ENCODE data around the gene PCDHGA1. TPM values are rescaled to one million over a fixed set of nuclear protein-coding genes. Genes with fewer than 3 reads are reported as not detected.

Gene PCDHGA1
- total and polyA plus RNA-seq, 4 donors: 0.91 to 1.6 (median 1.0) TPM; not detected in 1

DNA sequence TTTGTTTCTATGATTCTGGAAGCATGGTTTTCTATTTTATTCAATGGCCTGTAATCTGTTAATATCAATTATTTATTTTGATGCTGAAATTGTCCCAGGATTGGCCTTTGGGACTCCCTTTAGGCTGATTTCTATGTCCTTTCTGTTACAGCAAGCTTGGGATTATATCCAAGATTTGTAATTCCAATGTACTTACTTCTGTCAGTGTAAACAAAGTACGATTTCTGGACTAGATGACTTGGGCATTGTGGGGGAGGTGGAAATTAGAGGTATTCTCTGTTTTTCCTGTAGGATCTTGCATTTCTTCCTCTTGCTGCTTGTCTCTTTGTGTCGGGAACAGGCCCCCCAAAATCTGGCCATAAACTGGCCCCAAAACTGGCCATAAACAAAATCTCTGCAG, 103.7 kb downstream of the PCDHGA1 start:
- 73 to 76% methylated on average over 2 of the region's 2 CpGs for WGBS, 2 donors
- peaks cover 24% of the 10 kb centered on the region for H3K9me3 ChIP-seq (ENCODE audit: control insufficient read depth, low read length)

DNA sequence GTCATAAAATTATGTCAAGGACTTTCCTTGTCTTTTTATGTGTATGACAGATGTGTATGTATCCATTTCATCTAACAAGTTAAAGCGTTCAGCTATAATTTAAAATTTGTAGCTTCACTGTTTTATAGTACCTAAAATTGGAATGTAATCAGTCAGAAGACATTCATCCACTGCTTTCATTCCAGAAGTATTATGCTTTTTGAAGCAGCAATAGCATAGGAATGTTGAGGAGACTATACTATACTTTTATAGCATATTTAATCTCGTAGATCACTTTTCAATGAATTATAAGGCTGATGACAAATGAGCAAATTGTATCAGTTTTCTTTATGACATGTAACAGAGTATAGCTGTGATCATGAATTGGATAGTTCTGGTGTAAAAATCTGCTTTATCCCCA, 106.9 kb downstream of the PCDHGA1 start:
- no peaks in the 10 kb centered on the region for H3K36me3 ChIP-seq (ENCODE audit: control insufficient read depth in 1 of 2, insufficient read depth in 2 of 2, low read length in 1 of 2)
- intact Hi-C loops (cut with DNase I): no loop called here
- no peak overlapping the region for H3K4me3 ChIP-seq (ENCODE audit: low read length in 2 of 2)
- H3K27ac ChIP-seq (ENCODE audit: low read depth in 1 of 2, low read length in 2 of 2): no peak overlapping the region
- peaks cover 24% of the 10 kb centered on the region for H3K9me3 ChIP-seq (ENCODE audit: control insufficient read depth, low read length)
- no peaks in the 10 kb centered on the region for H3K4me1 ChIP-seq (ENCODE audit: control insufficient read depth in 1 of 2, insufficient read depth in 2 of 2, low read length in 2 of 2)
- no peak for ATAC-seq (ENCODE audit: low FRiP score)
- 89 to 93% methylated on average over 2 of the region's 2 CpGs for WGBS, 2 donors
- H3K27me3 ChIP-seq (ENCODE audit: control insufficient read depth in 1 of 2, insufficient read depth in 2 of 2, low read length in 1 of 2): no peaks in the 10 kb centered on the region
- no peak for DNase-seq

More for the DNA sequence above, 103.7 kb downstream of the PCDHGA1 start:
- DNase-seq: no peak
- Histone ChIP-seq H3K27me3 (ENCODE audit: control insufficient read depth in 1 of 2, insufficient read depth in 2 of 2, low read length in 1 of 2) (no peaks in the 10 kb centered on the region), H3K4me1 (ENCODE audit: control insufficient read depth in 1 of 2, insufficient read depth in 2 of 2, low read length in 2 of 2) (no peaks in the 10 kb centered on the region), H3K27ac (ENCODE audit: low read depth in 1 of 2, low read length in 2 of 2) (no peak overlapping the region), H3K4me3 (ENCODE audit: low read length in 2 of 2) (no peak overlapping the region), H3K36me3 (ENCODE audit: control insufficient read depth in 1 of 2, insufficient read depth in 2 of 2, low read length in 1 of 2) (no peaks in the 10 kb centered on the region)
- no peak for ATAC-seq (ENCODE audit: low FRiP score)
- intact Hi-C loops (cut with DNase I): no loop called here

DNA sequence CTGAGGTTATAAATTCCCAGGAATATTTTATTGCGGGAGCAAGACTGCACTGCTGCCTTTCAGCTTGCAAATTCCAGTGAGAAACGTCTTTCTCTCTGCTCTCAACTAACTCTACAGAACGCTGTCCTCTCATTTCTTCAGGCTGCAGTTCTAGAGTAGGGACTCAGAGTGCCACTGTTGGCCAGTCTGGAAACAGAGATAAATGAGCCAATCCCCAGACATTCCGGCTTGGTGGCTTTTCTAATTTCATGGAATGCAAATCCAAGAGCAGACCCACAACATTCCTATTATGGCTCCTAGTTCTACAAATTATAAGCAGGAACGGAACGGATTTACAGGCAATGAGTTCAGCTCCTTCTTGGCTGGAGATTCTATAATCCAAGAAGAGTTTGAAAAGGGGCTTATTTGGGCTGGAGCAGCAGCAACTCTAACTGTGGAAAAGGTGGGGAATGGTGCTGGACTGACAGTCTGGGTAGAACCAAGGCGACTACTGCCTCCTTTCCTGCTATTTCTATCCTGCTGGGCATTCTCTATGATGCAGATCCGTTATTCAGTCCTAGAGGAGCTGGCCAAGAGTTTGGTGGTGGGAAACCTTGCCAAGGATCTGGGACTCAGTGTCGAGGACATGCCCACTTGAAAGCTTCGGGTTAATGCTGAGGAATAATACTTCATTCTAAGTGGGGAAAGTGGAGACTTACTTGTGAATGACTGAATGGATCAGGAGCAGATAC, 109.3 kb downstream of the PCDHGA1 start:
- Histone ChIP-seq H3K27ac (ENCODE audit: low read depth in 1 of 2, low read length in 2 of 2) (no peak overlapping the region), H3K9me3 (ENCODE audit: control insufficient read depth, low read length) (peaks cover 18% of the 10 kb centered on the region), H3K36me3 (ENCODE audit: control insufficient read depth in 1 of 2, insufficient read depth in 2 of 2, low read length in 1 of 2) (no peaks in the 10 kb centered on the region), H3K27me3 (ENCODE audit: control insufficient read depth in 1 of 2, insufficient read depth in 2 of 2, low read length in 1 of 2) (no peaks in the 10 kb centered on the region), H3K4me3 (ENCODE audit: low read length in 2 of 2) (peak overlapping the region in 1 of 2 donors; percentile 26), H3K4me1 (ENCODE audit: control insufficient read depth in 1 of 2, insufficient read depth in 2 of 2, low read length in 2 of 2) (no peaks in the 10 kb centered on the region)
- DNase-seq (no peak), ATAC-seq (ENCODE audit: low FRiP score) (no peak)
- intact Hi-C loops (cut with DNase I): no loop called here
- 64 to 65% methylated on average over 10 of the region's 10 CpGs for WGBS, 2 donors

DNA sequence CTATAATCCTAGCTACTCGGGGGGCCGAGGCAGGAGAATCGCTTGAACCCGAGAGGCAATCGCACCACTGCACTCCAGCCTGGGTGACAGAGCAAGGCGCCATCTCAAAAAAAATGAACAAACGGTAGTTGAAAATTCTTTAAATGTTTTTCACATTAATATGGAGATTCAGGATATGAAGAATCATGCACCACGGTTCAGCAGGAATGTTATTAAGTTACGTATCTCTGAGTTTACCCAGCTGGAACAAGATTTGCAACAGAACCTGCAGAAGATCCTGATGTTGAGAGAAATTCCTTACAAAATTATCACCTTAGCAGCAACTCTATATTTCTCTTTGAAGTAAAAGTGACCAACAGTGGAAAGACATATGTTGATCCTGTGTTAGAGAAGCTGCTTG, 110.0 kb downstream of the PCDHGA1 start:
- H3K36me3 ChIP-seq (ENCODE audit: control insufficient read depth in 1 of 2, insufficient read depth in 2 of 2, low read length in 1 of 2): no peaks in the 10 kb centered on the region
- H3K27me3 ChIP-seq (ENCODE audit: control insufficient read depth in 1 of 2, insufficient read depth in 2 of 2, low read length in 1 of 2): no peaks in the 10 kb centered on the region
- peaks cover 18% of the 10 kb centered on the region for H3K9me3 ChIP-seq (ENCODE audit: control insufficient read depth, low read length)
- no peak for DNase-seq
- WGBS, 2 donors: 95 to 96% methylated on average over 9 of the region's 9 CpGs
- no peak for ATAC-seq (ENCODE audit: low FRiP score)
- intact Hi-C loops (cut with DNase I): no loop called here
- H3K4me3 ChIP-seq (ENCODE audit: low read length in 2 of 2): no peak overlapping the region
- H3K4me1 ChIP-seq (ENCODE audit: control insufficient read depth in 1 of 2, insufficient read depth in 2 of 2, low read length in 2 of 2): no peaks in the 10 kb centered on the region
- H3K27ac ChIP-seq (ENCODE audit: low read depth in 1 of 2, low read length in 2 of 2): no peak overlapping the region

- no peak for ATAC-seq (ENCODE audit: low FRiP score)
Observed at GRCh38 chr5:141441571-141442170, 111.4 kb downstream of the PCDHGA1 start.

DNA sequence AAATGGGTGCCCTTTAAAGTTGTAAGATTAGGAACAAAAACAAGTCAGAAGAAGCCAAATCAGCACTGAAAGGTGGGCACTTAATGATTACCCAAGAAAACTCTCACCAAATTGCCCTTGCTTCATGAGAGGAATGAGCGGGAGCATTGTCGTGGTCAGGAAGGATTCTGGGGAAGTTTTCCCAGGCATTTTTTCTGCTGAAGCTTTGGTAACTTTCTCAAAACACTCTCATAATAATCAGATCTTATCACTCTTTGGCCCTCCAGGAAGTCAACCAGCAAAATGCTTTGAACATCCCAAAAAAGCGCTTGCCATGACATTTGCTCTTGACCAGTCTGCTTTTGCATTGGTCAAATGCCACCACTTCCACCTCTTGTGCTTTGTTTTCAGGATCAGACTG, 135.0 kb downstream of the PCDHGA1 start:
- no peaks in the 10 kb centered on the region for H3K9me3 ChIP-seq (ENCODE audit: control insufficient read depth, low read length)
- H3K4me1 ChIP-seq (ENCODE audit: control insufficient read depth in 1 of 2, insufficient read depth in 2 of 2, low read length in 2 of 2): no peaks in the 10 kb centered on the region
- WGBS, 2 donors: 97 to 98% methylated on average over 3 of the region's 3 CpGs
- intact Hi-C loops (cut with DNase I): no loop called here
- H3K4me3 ChIP-seq (ENCODE audit: low read length in 2 of 2): no peak overlapping the region
- ATAC-seq (ENCODE audit: low FRiP score) (no peak), DNase-seq (no peak)
- no peak overlapping the region for H3K27ac ChIP-seq (ENCODE audit: low read depth in 1 of 2, low read length in 2 of 2)
- no peaks in the 10 kb centered on the region for H3K27me3 ChIP-seq (ENCODE audit: control insufficient read depth in 1 of 2, insufficient read depth in 2 of 2, low read length in 1 of 2)
- H3K36me3 ChIP-seq (ENCODE audit: control insufficient read depth in 1 of 2, insufficient read depth in 2 of 2, low read length in 1 of 2): no peaks in the 10 kb centered on the region

More at GRCh38 chr5:141441571-141442170, 111.4 kb downstream of the PCDHGA1 start:
- H3K27ac ChIP-seq (ENCODE audit: low read depth in 1 of 2, low read length in 2 of 2): no peak overlapping the region
- no peak for DNase-seq
- no peaks in the 10 kb centered on the region for H3K27me3 ChIP-seq (ENCODE audit: control insufficient read depth in 1 of 2, insufficient read depth in 2 of 2, low read length in 1 of 2)
- no peaks in the 10 kb centered on the region for H3K4me1 ChIP-seq (ENCODE audit: control insufficient read depth in 1 of 2, insufficient read depth in 2 of 2, low read length in 2 of 2)
- H3K4me3 ChIP-seq (ENCODE audit: low read length in 2 of 2): no peak overlapping the region
- no peaks in the 10 kb centered on the region for H3K36me3 ChIP-seq (ENCODE audit: control insufficient read depth in 1 of 2, insufficient read depth in 2 of 2, low read length in 1 of 2)
- WGBS, 2 donors: 41 to 46% methylated on average over 50 of the region's 50 CpGs
- intact Hi-C loops (cut with DNase I): no loop called here
- H3K9me3 ChIP-seq (ENCODE audit: control insufficient read depth, low read length): peaks cover 18% of the 10 kb centered on the region

- 0% methylated on average over 28 of the region's 28 CpGs for WGBS, 2 donors
- Histone ChIP-seq H3K9me3 (ENCODE audit: control insufficient read depth, low read length) (no peaks in the 10 kb centered on the region), H3K27ac (ENCODE audit: low read depth in 1 of 2, low read length in 2 of 2) (peak within 1 kb of the TSS in 1 of 2 donors; percentile 62), H3K36me3 (ENCODE audit: control insufficient read depth in 1 of 2, insufficient read depth in 2 of 2, low read length in 1 of 2) (no peaks in the 10 kb centered on the region), H3K4me3 (ENCODE audit: low read length in 2 of 2) (peak within 1 kb of the TSS; percentile 6 to 47), H3K4me1 (ENCODE audit: control insufficient read depth in 1 of 2, insufficient read depth in 2 of 2, low read length in 2 of 2) (peaks cover 0 to 9% of the 10 kb centered on the region in 2 donors), H3K27me3 (ENCODE audit: control insufficient read depth in 1 of 2, insufficient read depth in 2 of 2, low read length in 1 of 2) (no peaks in the 10 kb centered on the region)
- DNase-seq (peak; percentile 95), ATAC-seq (ENCODE audit: low FRiP score) (peak; percentile 96)
- intact Hi-C loops (cut with DNase I): loop anchor here (2.0 to 5.0 kb wide), 4 partner anchors 37 to 85 kb away; no protein-coding TSS in a partner anchor
Observed at GRCh38 chr5:141475625-141476131, 145.4 kb downstream of the PCDHGA1 start, which contains the start of gene PCDHGC3. PCDHGC3 (plus strand) TSS chr5:141475966; CDS start chr5:141476117, 151 bp downstream.

DNA sequence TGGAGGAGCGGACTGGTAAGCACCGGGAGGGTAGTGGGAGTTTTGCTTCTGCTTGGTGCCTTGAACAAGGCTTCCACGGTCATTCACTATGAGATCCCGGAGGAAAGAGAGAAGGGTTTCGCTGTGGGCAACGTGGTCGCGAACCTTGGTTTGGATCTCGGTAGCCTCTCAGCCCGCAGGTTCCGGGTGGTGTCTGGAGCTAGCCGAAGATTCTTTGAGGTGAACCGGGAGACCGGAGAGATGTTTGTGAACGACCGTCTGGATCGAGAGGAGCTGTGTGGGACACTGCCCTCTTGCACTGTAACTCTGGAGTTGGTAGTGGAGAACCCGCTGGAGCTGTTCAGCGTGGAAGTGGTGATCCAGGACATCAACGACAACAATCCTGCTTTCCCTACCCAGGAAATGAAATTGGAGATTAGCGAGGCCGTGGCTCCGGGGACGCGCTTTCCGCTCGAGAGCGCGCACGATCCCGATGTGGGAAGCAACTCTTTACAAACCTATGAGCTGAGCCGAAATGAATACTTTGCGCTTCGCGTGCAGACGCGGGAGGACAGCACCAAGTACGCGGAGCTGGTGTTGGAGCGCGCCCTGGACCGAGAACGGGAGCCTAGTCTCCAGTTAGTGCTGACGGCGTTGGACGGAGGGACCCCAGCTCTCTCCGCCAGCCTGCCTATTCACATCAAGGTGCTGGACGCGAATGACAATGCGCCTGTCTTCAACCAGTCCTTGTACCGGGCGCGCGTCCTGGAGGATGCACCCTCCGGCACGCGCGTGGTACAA, 146.0 kb downstream of the PCDHGA1 start:
- intact Hi-C loops (cut with DNase I): loop anchor here (2.0 to 5.0 kb wide), 3 partner anchors 36 to 84 kb away; no protein-coding TSS in a partner anchor
- Histone ChIP-seq H3K4me3 (ENCODE audit: low read length in 2 of 2) (peak overlapping the region; percentile 6 to 47), H3K4me1 (ENCODE audit: control insufficient read depth in 1 of 2, insufficient read depth in 2 of 2, low read length in 2 of 2) (peaks cover 0 to 12% of the 10 kb centered on the region in 2 donors), H3K27ac (ENCODE audit: low read depth in 1 of 2, low read length in 2 of 2) (peak overlapping the region in 1 of 2 donors; percentile 28), H3K36me3 (ENCODE audit: control insufficient read depth in 1 of 2, insufficient read depth in 2 of 2, low read length in 1 of 2) (no peaks in the 10 kb centered on the region), H3K9me3 (ENCODE audit: control insufficient read depth, low read length) (no peaks in the 10 kb centered on the region), H3K27me3 (ENCODE audit: control insufficient read depth in 1 of 2, insufficient read depth in 2 of 2, low read length in 1 of 2) (no peaks in the 10 kb centered on the region)
- ATAC-seq (ENCODE audit: low FRiP score): peak; percentile 76
- 0 to 1% methylated on average over 58 of the region's 58 CpGs for WGBS, 2 donors
- peak; percentile 78 to 88 for DNase-seq

All from aorta (tissue), 5 donors.